Neuronal stem cell (in vitro differentiated cells): Measurements from ENCODE around the gene SARDH.
A peak's percentile ranks its signal among the peaks of the same experiment; 100 is the strongest.

Source experiments
- DNase-seq: peaks from one replicate; pipeline ENCODE4 v3.0.0-alpha.2; 2013; ENCODE audit warnings: low spot score
- H2AFZ ChIP-seq: one replicate; pipeline ENCODE4 v1.6.1; 2013; ENCODE audit warnings: mild to moderate bottlenecking, low read length, inconsistent platforms
- H2AK5ac ChIP-seq: 2 replicates; pipeline ENCODE4 v1.6.1; 2013; ENCODE audit warnings: low read depth, mild to moderate bottlenecking, inconsistent platforms, low read length, moderate library complexity, mixed read lengths
- H2BK120ac ChIP-seq: 2 replicates; pipeline ENCODE4 v1.6.1; 2013; ENCODE audit warnings: low read depth, mild to moderate bottlenecking, inconsistent platforms, low read length, moderate library complexity, mixed read lengths
- H2BK12ac ChIP-seq: one replicate; pipeline ENCODE4 v1.6.1; 2013; ENCODE audit warnings: low read length, inconsistent platforms
- H2BK15ac ChIP-seq: 2 replicates; pipeline ENCODE4 v1.6.1; 2013; ENCODE audit warnings: mild to moderate bottlenecking, low read length, inconsistent platforms, mixed read lengths
- H2BK5ac ChIP-seq: one replicate; pipeline ENCODE4 v1.6.1; 2013; ENCODE audit warnings: inconsistent platforms, mild to moderate bottlenecking, low read length, moderate library complexity
- H3K14ac ChIP-seq: one replicate; pipeline ENCODE4 v1.6.1; 2013; ENCODE audit warnings: low read length, inconsistent platforms
- H3K18ac ChIP-seq: 2 replicates; pipeline ENCODE4 v1.6.1; 2013; ENCODE audit warnings: low read length, inconsistent platforms
- H3K23ac ChIP-seq: 2 replicates; pipeline ENCODE4 v1.6.1; 2013; ENCODE audit warnings: low read depth, mild to moderate bottlenecking, mixed read lengths, low read length, inconsistent platforms; ENCODE audit not compliant: poor library complexity
- H3K27ac ChIP-seq: replicated peaks from 3 replicates; pipeline ENCODE4 v1.5.1; 2013; ENCODE audit warnings: low read length, inconsistent platforms
- H3K27me3 ChIP-seq, 3 experiments: 2 replicates each; pipeline ENCODE4 v1.6.1; 2013; ENCODE audit warnings: low read length in 3 of 3, mild to moderate bottlenecking in 2 of 3, inconsistent platforms in 1 of 3, low read depth in 1 of 3, mixed read lengths in 1 of 3, moderate library complexity in 1 of 3; ENCODE audit not compliant: control insufficient read depth in 3 of 3, insufficient read depth in 3 of 3
- H3K36me3 ChIP-seq, 2 donors: replicated peaks in 1 of 2; 2 replicates each; pipeline ENCODE4 v1.6.1; 2013; ENCODE audit warnings: low read length in 2 of 2; ENCODE audit not compliant: control insufficient read depth in 2 of 2, insufficient read depth in 2 of 2
- H3K4ac ChIP-seq: 2 replicates; pipeline ENCODE4 v1.6.1; 2013; ENCODE audit warnings: inconsistent platforms, mild to moderate bottlenecking, low read length, moderate library complexity
- H3K4me1 ChIP-seq, 2 donors: 1 replicate in 1 of 2; 2 replicates in 1 of 2; pipeline ENCODE4 v1.6.1; 2013; ENCODE audit warnings: low read length in 2 of 2, low read depth in 1 of 2; ENCODE audit not compliant: control insufficient read depth in 2 of 2, insufficient read depth in 1 of 2
- H3K4me2 ChIP-seq: one replicate; pipeline ENCODE4 v1.6.1; 2013; ENCODE audit warnings: mild to moderate bottlenecking, low read length, inconsistent platforms; ENCODE audit not compliant: insufficient read depth, poor library complexity, severe bottlenecking
- H3K4me3 ChIP-seq, 2 donors: 2 replicates each; pipeline ENCODE4 v1.5.1; 2013; ENCODE audit warnings: low read length in 2 of 2, mild to moderate bottlenecking in 2 of 2, inconsistent platforms in 1 of 2, moderate library complexity in 1 of 2
- H3K79me1 ChIP-seq: one replicate; pipeline ENCODE4 v1.6.1; 2013; ENCODE audit warnings: low read depth, mild to moderate bottlenecking, inconsistent platforms, low read length, moderate library complexity
- H3K9ac ChIP-seq: one replicate; pipeline ENCODE4 v1.6.1; 2013; ENCODE audit warnings: mild to moderate bottlenecking, low read depth, low read length, inconsistent platforms; ENCODE audit not compliant: poor library complexity
- H3K9me3 ChIP-seq, 2 donors: replicated peaks in 1 of 2; 2 replicates each; pipeline versions ENCODE3 to v1.6.1; 2013; ENCODE audit warnings: low read length in 2 of 2, mild to moderate bottlenecking in 2 of 2, inconsistent platforms in 1 of 2, low read depth in 1 of 2, mixed read lengths in 1 of 2, moderate library complexity in 1 of 2; ENCODE audit not compliant: control insufficient read depth in 2 of 2, insufficient read depth in 1 of 2
- H4K8ac ChIP-seq: one replicate; pipeline ENCODE4 v1.6.1; 2013; ENCODE audit warnings: low read depth, mild to moderate bottlenecking, inconsistent platforms, low read length, moderate library complexity
- H4K91ac ChIP-seq: one replicate; pipeline ENCODE4 v1.6.1; 2013; ENCODE audit warnings: low read length, low read depth, mild to moderate bottlenecking, inconsistent platforms; ENCODE audit not compliant: poor library complexity
- WGBS, 2 donors: extraction: QIAGEN DNeasy Blood & Tissue Kit; methylation state at CpG; one replicate each; pipeline ENCODE4 v1.1.7; 2013; ENCODE audit warnings: missing lambda C conversion rate in 2 of 2, mixed read lengths in 1 of 2; ENCODE audit not compliant: insufficient read length in 2 of 2, insufficient replicate concordance in 1 of 2; ENCODE audit errors: extremely low coverage in 2 of 2; 5-methylcytosine and 5-hydroxymethylcytosine counted together

The SARDH gene

GRCh38 chr9:133710661-133711427, 27.3 kb downstream of the SARDH start:
- H3K14ac ChIP-seq = peak overlapping the region; percentile 38
- H3K4me1 ChIP-seq = peaks cover 15 to 18% of the 10 kb centered on the region in 2 donors
- no peak overlapping the region for H3K9ac ChIP-seq
- H3K27ac ChIP-seq = no peak overlapping the region
- H3K79me1 ChIP-seq = peaks cover 2% of the 10 kb centered on the region
- no peak overlapping the region for H3K4ac ChIP-seq
- no peak for DNase-seq
- no peaks in the 10 kb centered on the region for H3K9me3 ChIP-seq
- no peak overlapping the region for H2BK15ac ChIP-seq
- H3K4me3 ChIP-seq = no peak overlapping the region
- no peaks in the 10 kb centered on the region for H3K27me3 ChIP-seq
- peak overlapping the region; percentile 44 for H3K18ac ChIP-seq
- peak overlapping the region; percentile 19 for H2BK12ac ChIP-seq
- no peak overlapping the region for H3K4me2 ChIP-seq
- H4K8ac ChIP-seq = no peak overlapping the region
- no peak overlapping the region for H2BK120ac ChIP-seq
- peak overlapping the region; percentile 53 for H2BK5ac ChIP-seq
- H3K23ac ChIP-seq = peak overlapping the region; percentile 89
- H2AK5ac ChIP-seq = peak overlapping the region; percentile 46
- no peak overlapping the region for H4K91ac ChIP-seq
- H3K36me3 ChIP-seq = no peaks in the 10 kb centered on the region
- WGBS, 2 donors = no CpG with 5 or more reads among the region's 16 CpGs
- H2AFZ ChIP-seq = no peak overlapping the region

DNA sequence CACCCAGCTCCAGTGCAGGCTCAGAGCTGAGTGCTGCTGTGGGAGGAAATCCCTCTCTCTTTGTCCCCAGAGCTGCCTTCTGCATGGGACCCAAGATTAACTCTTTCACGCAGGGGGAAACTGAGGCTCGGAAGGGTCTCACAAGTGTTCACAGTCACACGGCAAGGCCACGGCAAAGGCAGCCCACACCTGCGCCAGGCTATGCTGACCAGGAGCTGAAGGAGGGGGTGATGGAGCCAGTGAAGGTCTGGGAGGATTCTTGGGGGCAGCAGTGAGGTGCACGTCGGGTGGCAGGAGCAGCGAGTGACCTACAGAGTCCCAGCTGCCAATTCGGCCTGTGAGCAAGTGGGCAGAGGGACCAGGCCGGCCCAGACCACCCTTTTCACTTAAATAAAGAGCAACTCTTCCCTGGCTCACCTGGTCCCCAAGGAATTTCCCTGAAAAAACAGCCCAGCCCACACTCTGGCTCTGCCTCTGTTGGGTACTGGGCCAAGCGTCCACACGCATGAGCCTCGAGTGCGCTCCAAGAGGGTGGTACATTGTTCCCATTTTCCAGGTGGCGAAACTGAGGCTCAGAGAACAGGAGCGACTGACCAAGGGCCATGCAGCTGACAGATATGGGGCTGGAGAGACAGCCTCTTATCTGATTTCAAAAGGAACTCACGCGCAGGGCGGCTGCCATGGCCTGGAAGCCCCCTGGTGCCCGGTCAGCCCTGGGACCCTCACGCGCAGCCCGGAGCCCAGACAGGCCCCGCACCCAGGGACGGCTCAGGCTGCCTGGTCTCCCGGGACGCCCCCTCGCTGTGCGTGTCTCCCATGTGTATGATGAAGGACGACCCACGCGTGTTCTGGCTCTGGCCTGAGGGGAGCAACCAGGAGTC, 28.2 kb downstream of the SARDH start:
- peaks cover 10 to 16% of the 10 kb centered on the region in 2 donors for H3K4me1 ChIP-seq
- no peak overlapping the region for H2BK15ac ChIP-seq
- DNase-seq = no peak
- H4K8ac ChIP-seq = no peak overlapping the region
- no peak overlapping the region for H2AFZ ChIP-seq
- H3K18ac ChIP-seq = peak overlapping the region; percentile 5
- WGBS, 2 donors = no CpG with 5 or more reads among the region's 32 CpGs
- H3K4me2 ChIP-seq = no peak overlapping the region
- H2BK12ac ChIP-seq = no peak overlapping the region
- H2AK5ac ChIP-seq = peak overlapping the region; percentile 89
- peaks cover 2% of the 10 kb centered on the region for H3K79me1 ChIP-seq
- H3K27ac ChIP-seq = no peak overlapping the region
- H3K27me3 ChIP-seq = no peaks in the 10 kb centered on the region
- H2BK120ac ChIP-seq = no peak overlapping the region
- H4K91ac ChIP-seq = no peak overlapping the region
- H2BK5ac ChIP-seq = no peak overlapping the region
- H3K4ac ChIP-seq = no peak overlapping the region
- H3K9me3 ChIP-seq = no peaks in the 10 kb centered on the region
- no peak overlapping the region for H3K4me3 ChIP-seq
- H3K36me3 ChIP-seq = no peaks in the 10 kb centered on the region
- peak overlapping the region; percentile 67 for H3K23ac ChIP-seq
- no peak overlapping the region for H3K14ac ChIP-seq
- H3K9ac ChIP-seq = no peak overlapping the region

GRCh38 chr9:133709015-133709611, 29.0 kb downstream of the SARDH start:
- H3K4me1 ChIP-seq = peaks cover 5 to 14% of the 10 kb centered on the region in 2 donors
- peaks cover 2% of the 10 kb centered on the region for H3K79me1 ChIP-seq
- no peak overlapping the region for H3K9ac ChIP-seq
- no peak overlapping the region for H3K27ac ChIP-seq
- H3K18ac ChIP-seq = no peak overlapping the region
- H4K91ac ChIP-seq = no peak overlapping the region
- DNase-seq = no peak
- no peak overlapping the region for H3K4me3 ChIP-seq
- WGBS, 2 donors = no CpG with 5 or more reads among the region's 26 CpGs
- no peak overlapping the region for H4K8ac ChIP-seq
- H3K4me2 ChIP-seq = no peak overlapping the region
- H3K9me3 ChIP-seq = no peaks in the 10 kb centered on the region
- no peaks in the 10 kb centered on the region for H3K27me3 ChIP-seq
- H2AK5ac ChIP-seq = peak overlapping the region; percentile 15
- peak overlapping the region; percentile 33 for H2BK5ac ChIP-seq
- peak overlapping the region; percentile 19 for H2BK120ac ChIP-seq
- H3K14ac ChIP-seq = no peak overlapping the region
- H3K4ac ChIP-seq = no peak overlapping the region
- peak overlapping the region; percentile 15 for H2BK15ac ChIP-seq
- H2BK12ac ChIP-seq = no peak overlapping the region
- H3K23ac ChIP-seq = peak overlapping the region; percentile 14
- H3K36me3 ChIP-seq = no peaks in the 10 kb centered on the region
- H2AFZ ChIP-seq = peak overlapping the region; percentile 53
